ENCODE measurements around the gene RAB11FIP4. TPM values are rescaled to one million over a fixed set of nuclear protein-coding genes. Genes with fewer than 3 reads are reported as not detected.

Gene RAB11FIP4
- total RNA-seq, 3 donors from 2014 or later (not counting 1 experiment from before 2014, with no cell fraction given): 81.4 to 121 (median 102) TPM

GRCh38 chr17:31398381-31399311 is 7.2 kb downstream of the RAB11FIP4 start:
- Histone ChIP-seq H3K27ac (ENCODE audit: low read length) (no peak overlapping the region), H3K27me3 (ENCODE audit: control insufficient read depth, insufficient read depth, low read length) (peaks cover 2% of the 10 kb centered on the region), H3K4me1 (ENCODE audit: control insufficient read depth, insufficient read depth, low read length) (no peaks in the 10 kb centered on the region), H3K4me3 (ENCODE audit: low read length) (no peak overlapping the region), H3K36me3 (ENCODE audit: control insufficient read depth, insufficient read depth, low read length) (no peaks in the 10 kb centered on the region), H3K9me3 (ENCODE audit: control insufficient read depth, insufficient read depth, low read length) (no peaks in the 10 kb centered on the region)
- Mint-ChIP-seq H3K9me3 (no peaks in the 10 kb centered on the region), H3K36me3 (peaks cover 6% of the 10 kb centered on the region), H3K4me3 (no peak overlapping the region), H3K4me1 (peaks cover 0 to 4% of the 10 kb centered on the region in 2 donors), H3K27me3 (ENCODE audit: low read depth in 2 of 2) (peaks cover 29 to 32% of the 10 kb centered on the region in 2 donors), H3K27ac (no peak overlapping the region)
- TF ChIP-seq, protein P1, sequence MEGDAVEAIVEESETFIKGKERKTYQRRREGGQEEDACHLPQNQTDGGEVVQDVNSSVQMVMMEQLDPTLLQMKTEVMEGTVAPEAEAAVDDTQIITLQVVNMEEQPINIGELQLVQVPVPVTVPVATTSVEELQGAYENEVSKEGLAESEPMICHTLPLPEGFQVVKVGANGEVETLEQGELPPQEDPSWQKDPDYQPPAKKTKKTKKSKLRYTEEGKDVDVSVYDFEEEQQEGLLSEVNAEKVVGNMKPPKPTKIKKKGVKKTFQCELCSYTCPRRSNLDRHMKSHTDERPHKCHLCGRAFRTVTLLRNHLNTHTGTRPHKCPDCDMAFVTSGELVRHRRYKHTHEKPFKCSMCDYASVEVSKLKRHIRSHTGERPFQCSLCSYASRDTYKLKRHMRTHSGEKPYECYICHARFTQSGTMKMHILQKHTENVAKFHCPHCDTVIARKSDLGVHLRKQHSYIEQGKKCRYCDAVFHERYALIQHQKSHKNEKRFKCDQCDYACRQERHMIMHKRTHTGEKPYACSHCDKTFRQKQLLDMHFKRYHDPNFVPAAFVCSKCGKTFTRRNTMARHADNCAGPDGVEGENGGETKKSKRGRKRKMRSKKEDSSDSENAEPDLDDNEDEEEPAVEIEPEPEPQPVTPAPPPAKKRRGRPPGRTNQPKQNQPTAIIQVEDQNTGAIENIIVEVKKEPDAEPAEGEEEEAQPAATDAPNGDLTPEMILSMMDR (IDR thresholded peaks at IDR 0.05): no peak
- no peak for ATAC-seq
- no peak for DNase-seq
- WGBS (ENCODE audit: insufficient coverage): 78% methylated on average over 21 of the region's 21 CpGs
- intact Hi-C loops (cut with micrococcal nuclease): no loop called here

- no peak overlapping the region for H3K4me3 Mint-ChIP-seq
- peaks cover 2% of the 10 kb centered on the region for H3K27me3 ChIP-seq (ENCODE audit: control insufficient read depth, insufficient read depth, low read length)
- no peak overlapping the region for H3K27ac ChIP-seq (ENCODE audit: low read length)
- H3K36me3 ChIP-seq (ENCODE audit: control insufficient read depth, insufficient read depth, low read length): no peaks in the 10 kb centered on the region
- peaks cover 18 to 24% of the 10 kb centered on the region in 2 donors for H3K27me3 Mint-ChIP-seq (ENCODE audit: low read depth in 2 of 2)
- H3K27ac Mint-ChIP-seq: no peak overlapping the region
- intact Hi-C loops (cut with micrococcal nuclease): no loop called here
- H3K4me1 ChIP-seq (ENCODE audit: control insufficient read depth, insufficient read depth, low read length): no peaks in the 10 kb centered on the region
- no peaks in the 10 kb centered on the region for H3K4me1 Mint-ChIP-seq
- DNase-seq (no peak), ATAC-seq (no peak)
- WGBS (ENCODE audit: insufficient coverage): 81% methylated on average over 11 of the region's 11 CpGs
- no peaks in the 10 kb centered on the region for H3K9me3 ChIP-seq (ENCODE audit: control insufficient read depth, insufficient read depth, low read length)
- no peaks in the 10 kb centered on the region for H3K36me3 Mint-ChIP-seq
- TF ChIP-seq, protein P1 (IDR thresholded peaks at IDR 0.05): no peak
- H3K9me3 Mint-ChIP-seq: no peaks in the 10 kb centered on the region
- H3K4me3 ChIP-seq (ENCODE audit: low read length): no peak overlapping the region
Observed at GRCh38 chr17:31400481-31400950, 9.0 kb downstream of the RAB11FIP4 start.

GRCh38 chr17:31401456-31402254 is 10.2 kb downstream of the RAB11FIP4 start:
- no peaks in the 10 kb centered on the region for H3K9me3 ChIP-seq (ENCODE audit: control insufficient read depth, insufficient read depth, low read length)
- no peak overlapping the region for H3K4me3 Mint-ChIP-seq
- TF ChIP-seq, protein P1 (IDR thresholded peaks at IDR 0.05): no peak
- H3K36me3 ChIP-seq (ENCODE audit: control insufficient read depth, insufficient read depth, low read length): no peaks in the 10 kb centered on the region
- H3K27me3 ChIP-seq (ENCODE audit: control insufficient read depth, insufficient read depth, low read length): peaks cover under 1% of the 10 kb centered on the region
- H3K27me3 Mint-ChIP-seq (ENCODE audit: low read depth in 2 of 2): peaks cover 14 to 18% of the 10 kb centered on the region in 2 donors
- no peak overlapping the region for H3K27ac ChIP-seq (ENCODE audit: low read length)
- no peak overlapping the region for H3K27ac Mint-ChIP-seq
- H3K36me3 Mint-ChIP-seq: no peaks in the 10 kb centered on the region
- H3K4me1 ChIP-seq (ENCODE audit: control insufficient read depth, insufficient read depth, low read length): no peaks in the 10 kb centered on the region
- no peak overlapping the region for H3K4me3 ChIP-seq (ENCODE audit: low read length)
- H3K4me1 Mint-ChIP-seq: no peaks in the 10 kb centered on the region
- no peaks in the 10 kb centered on the region for H3K9me3 Mint-ChIP-seq
- no peak for DNase-seq
- ATAC-seq: no peak
- intact Hi-C loops (cut with micrococcal nuclease): no loop called here
- 93% methylated on average over 11 of the region's 11 CpGs for WGBS (ENCODE audit: insufficient coverage)

Measured in natural killer cell (primary cell).